H9 (cell line): ENCODE measurements around the gene CDH16. TPM values are rescaled to one million over a fixed set of nuclear protein-coding genes. Genes with fewer than 3 reads are reported as not detected.
A peak's percentile ranks its signal among the peaks of the same experiment; 100 is the strongest.

ENCODE experiments used
- DNase-seq: peaks from one replicate; pipeline ENCODE4 v3.0.0-alpha.2; 2017
- H2AFZ ChIP-seq: one replicate; pipeline ENCODE4 v1.6.1; 2013; ENCODE audit warnings: mild to moderate bottlenecking, low read length, control low read depth, moderate library complexity
- H2AK5ac ChIP-seq: 2 replicates; pipeline ENCODE4 v1.6.1; 2013; ENCODE audit warnings: low read length, control low read depth, mixed read lengths; ENCODE audit not compliant: insufficient read length
- H2BK120ac ChIP-seq: one replicate; pipeline ENCODE4 v1.6.1; 2013; ENCODE audit warnings: low read depth, mild to moderate bottlenecking, low read length, control low read depth, inconsistent platforms; ENCODE audit not compliant: poor library complexity, severe bottlenecking
- H2BK12ac ChIP-seq: 2 replicates; pipeline ENCODE4 v1.6.1; 2013; ENCODE audit warnings: low read length, control low read depth, mixed read lengths, low read depth; ENCODE audit not compliant: insufficient read length
- H2BK15ac ChIP-seq: 2 replicates; pipeline ENCODE4 v1.6.1; 2013; ENCODE audit warnings: low read depth, low read length, control low read depth
- H2BK20ac ChIP-seq: one replicate; pipeline ENCODE4 v1.6.1; 2013; ENCODE audit warnings: low read depth, mild to moderate bottlenecking, low read length, control low read depth, inconsistent platforms; ENCODE audit not compliant: poor library complexity, severe bottlenecking
- H2BK5ac ChIP-seq: 2 replicates; pipeline ENCODE4 v1.6.1; 2013; ENCODE audit warnings: low read length, control low read depth, mixed read lengths; ENCODE audit not compliant: insufficient read length
- H3K14ac ChIP-seq: 2 replicates; pipeline ENCODE4 v1.6.1; 2013; ENCODE audit warnings: low read length, control low read depth; ENCODE audit not compliant: insufficient read depth
- H3K18ac ChIP-seq: 2 replicates; pipeline ENCODE4 v1.6.1; 2013; ENCODE audit warnings: low read depth, mild to moderate bottlenecking, mixed read lengths, low read length, control low read depth; ENCODE audit not compliant: insufficient read length
- H3K23ac ChIP-seq: 2 replicates; pipeline ENCODE4 v1.6.1; 2013; ENCODE audit warnings: low read length, control low read depth, mixed read lengths, low read depth; ENCODE audit not compliant: insufficient read length
- H3K23me2 ChIP-seq: 2 replicates; pipeline ENCODE4 v1.6.1; 2013; ENCODE audit warnings: low read depth, mild to moderate bottlenecking, mixed read lengths, low read length, control low read depth; ENCODE audit not compliant: insufficient read length, poor library complexity, severe bottlenecking
- H3K27ac ChIP-seq: 2 replicates; pipeline ENCODE4 v1.5.1; 2013; ENCODE audit warnings: low read length, control low read depth, mixed read lengths, low read depth; ENCODE audit not compliant: insufficient read length
- H3K27me3 ChIP-seq: 2 replicates; pipeline ENCODE4 v1.6.1; 2013; ENCODE audit warnings: low read length, control low read depth, inconsistent platforms; ENCODE audit not compliant: insufficient read depth
- H3K4ac ChIP-seq: 2 replicates; pipeline ENCODE4 v1.6.1; 2013; ENCODE audit warnings: low read depth, mild to moderate bottlenecking, control low read depth, inconsistent platforms, low read length, moderate library complexity
- H3K4me1 ChIP-seq: 2 replicates; pipeline ENCODE4 v1.6.1; 2013; ENCODE audit warnings: low read length, control low read depth, inconsistent platforms; ENCODE audit not compliant: insufficient read depth
- H3K4me2 ChIP-seq: 2 replicates; pipeline ENCODE4 v1.6.1; 2013; ENCODE audit warnings: low read length, control low read depth, mixed read lengths; ENCODE audit not compliant: insufficient read length, insufficient read depth
- H3K56ac ChIP-seq: 2 replicates; pipeline ENCODE4 v1.6.1; 2013; ENCODE audit warnings: low read depth, mild to moderate bottlenecking, mixed read lengths, low read length, control low read depth; ENCODE audit not compliant: insufficient read length
- H3K79me1 ChIP-seq: 2 replicates; pipeline ENCODE4 v1.6.1; 2013; ENCODE audit warnings: low read depth, mild to moderate bottlenecking, moderate library complexity, low read length, control low read depth, inconsistent platforms; ENCODE audit not compliant: insufficient read depth, poor library complexity, severe bottlenecking
- H3K79me2 ChIP-seq: 2 replicates; pipeline ENCODE4 v1.6.1; 2013; ENCODE audit warnings: low read length, control low read depth, inconsistent platforms; ENCODE audit not compliant: insufficient read depth
- H3K9ac ChIP-seq: 2 replicates; pipeline ENCODE4 v1.6.1; 2013; ENCODE audit warnings: low read length, control low read depth, mixed read lengths; ENCODE audit not compliant: insufficient read length; ENCODE audit errors: extremely low read depth
- H3K9me3 ChIP-seq: one replicate; pipeline ENCODE4 v1.6.1; 2013; ENCODE audit warnings: low read depth, low read length, inconsistent platforms; ENCODE audit not compliant: control insufficient read depth
- H3T11ph ChIP-seq: one replicate; pipeline ENCODE4 v1.6.1; 2013; ENCODE audit warnings: mild to moderate bottlenecking, low read length, control low read depth, inconsistent platforms
- H4K20me1 ChIP-seq: one replicate; pipeline ENCODE4 v1.6.1; 2013; ENCODE audit not compliant: control insufficient read depth, insufficient read length, insufficient read depth
- H4K5ac ChIP-seq: 2 replicates; pipeline ENCODE4 v1.6.1; 2013; ENCODE audit warnings: low read depth, mild to moderate bottlenecking, mixed read lengths, low read length, control low read depth; ENCODE audit not compliant: insufficient read length
- H4K8ac ChIP-seq: replicated peaks from 2 replicates; pipeline ENCODE4 v1.6.1; 2013; ENCODE audit warnings: low read length, control low read depth, mixed read lengths, low read depth; ENCODE audit not compliant: insufficient read length
- H4K91ac ChIP-seq: 2 replicates; pipeline ENCODE4 v1.6.1; 2013; ENCODE audit warnings: low read depth, mild to moderate bottlenecking, moderate library complexity, mixed read lengths, low read length, control low read depth; ENCODE audit not compliant: insufficient read length
- H3K27ac Mint-ChIP-seq, 3 experiments: 2 replicates in 2 of 3; 3 replicates in 1 of 3; pipeline ENCODE4 v1.8.0; 2020 to 2021; ENCODE audit warnings: mixed read lengths in 3 of 3, mild to moderate bottlenecking in 1 of 3, moderate library complexity in 1 of 3
- H3K27me3 Mint-ChIP-seq: 2 replicates; pipeline ENCODE4 v1.8.0; 2021; ENCODE audit warnings: low read depth, mild to moderate bottlenecking, moderate library complexity, mixed read lengths
- H3K36me3 Mint-ChIP-seq, 3 experiments: 2 replicates in 2 of 3; 3 replicates in 1 of 3; pipeline ENCODE4 v1.8.0; 2020 to 2021; ENCODE audit warnings: low read depth in 3 of 3, mixed read lengths in 3 of 3; ENCODE audit not compliant: insufficient read depth in 1 of 3
- H3K4me1 Mint-ChIP-seq, 2 experiments: 2 replicates each; pipeline ENCODE4 v1.8.0; 2020; ENCODE audit warnings: mixed read lengths in 2 of 2
- H3K4me3 Mint-ChIP-seq, 2 experiments: 2 replicates in 1 of 2; 3 replicates in 1 of 2; pipeline ENCODE4 v1.8.0; 2020 to 2021; ENCODE audit warnings: mild to moderate bottlenecking in 2 of 2, mixed read lengths in 2 of 2, moderate library complexity in 1 of 2
- H3K9me3 Mint-ChIP-seq, 2 experiments: 2 replicates in 1 of 2; 3 replicates in 1 of 2; pipeline ENCODE4 v1.8.0; 2020; ENCODE audit warnings: mild to moderate bottlenecking in 2 of 2, mixed read lengths in 2 of 2, moderate library complexity in 1 of 2
- WGBS: extraction: QIAGEN DNeasy Blood & Tissue Kit; methylation state at CpG from one replicate; pipeline ENCODE4 v1.1.7; 2013; ENCODE audit warnings: missing lambda C conversion rate, low lambda C conversion rate, mixed read lengths; ENCODE audit not compliant: insufficient read length; ENCODE audit errors: extremely low coverage; 5-methylcytosine and 5-hydroxymethylcytosine counted together
- total RNA-seq: library from RNA; stranded (reverse); gene quantifications from 2 replicates; pipeline ENCODE4 v1.2.1, GENCODE V29; 2021
- TF ChIP-seq, protein P1 (sequence below): fragments of 200-600 bp; sonication (generic); conservative IDR thresholded peaks from 3 replicates; pipeline ENCODE4 v1.8.0; 2021; ENCODE audit warnings: antibody characterized with exemption, mild to moderate bottlenecking

The CDH16 gene
- total RNA-seq, 1 experiment from 2014 or later: not detected

GRCh38 chr16:66888647-66889615 lies 29.8 kb downstream of the CDH16 start:
- no peak overlapping the region for H2AK5ac ChIP-seq
- no peaks in the 10 kb centered on the region for H3K27me3 Mint-ChIP-seq
- DNase-seq: no peak
- H3K4ac ChIP-seq: no peak overlapping the region
- H3K27ac Mint-ChIP-seq: peak overlapping the region in 1 of 3 experiments; percentile 69; a peak in 1 of 7 replicates
- H3K56ac ChIP-seq: no peak overlapping the region
- no peak overlapping the region for H3K4me3 Mint-ChIP-seq
- H2AFZ ChIP-seq: no peak overlapping the region
- no peaks in the 10 kb centered on the region for H3K27me3 ChIP-seq
- H2BK120ac ChIP-seq: no peak overlapping the region
- H3K18ac ChIP-seq: no peak overlapping the region
- H2BK20ac ChIP-seq: no peak overlapping the region
- TF ChIP-seq, protein P1, sequence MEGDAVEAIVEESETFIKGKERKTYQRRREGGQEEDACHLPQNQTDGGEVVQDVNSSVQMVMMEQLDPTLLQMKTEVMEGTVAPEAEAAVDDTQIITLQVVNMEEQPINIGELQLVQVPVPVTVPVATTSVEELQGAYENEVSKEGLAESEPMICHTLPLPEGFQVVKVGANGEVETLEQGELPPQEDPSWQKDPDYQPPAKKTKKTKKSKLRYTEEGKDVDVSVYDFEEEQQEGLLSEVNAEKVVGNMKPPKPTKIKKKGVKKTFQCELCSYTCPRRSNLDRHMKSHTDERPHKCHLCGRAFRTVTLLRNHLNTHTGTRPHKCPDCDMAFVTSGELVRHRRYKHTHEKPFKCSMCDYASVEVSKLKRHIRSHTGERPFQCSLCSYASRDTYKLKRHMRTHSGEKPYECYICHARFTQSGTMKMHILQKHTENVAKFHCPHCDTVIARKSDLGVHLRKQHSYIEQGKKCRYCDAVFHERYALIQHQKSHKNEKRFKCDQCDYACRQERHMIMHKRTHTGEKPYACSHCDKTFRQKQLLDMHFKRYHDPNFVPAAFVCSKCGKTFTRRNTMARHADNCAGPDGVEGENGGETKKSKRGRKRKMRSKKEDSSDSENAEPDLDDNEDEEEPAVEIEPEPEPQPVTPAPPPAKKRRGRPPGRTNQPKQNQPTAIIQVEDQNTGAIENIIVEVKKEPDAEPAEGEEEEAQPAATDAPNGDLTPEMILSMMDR: no peak
- H3K23me2 ChIP-seq: no peaks in the 10 kb centered on the region
- H2BK15ac ChIP-seq: no peak overlapping the region
- H3K4me1 Mint-ChIP-seq: 0 out of 4 replicates have a peak, but pooled peaks cover under 1 to 3% of the 10 kb centered on the region in 2 experiments
- no peaks in the 10 kb centered on the region for H3K9me3 Mint-ChIP-seq
- no peaks in the 10 kb centered on the region for H3K4me1 ChIP-seq
- H3K79me2 ChIP-seq: no peaks in the 10 kb centered on the region
- no peak overlapping the region for H4K8ac ChIP-seq
- no peak overlapping the region for H4K91ac ChIP-seq
- no peak overlapping the region for H3K4me2 ChIP-seq
- no CpG with 5 or more reads among the region's 6 CpGs for WGBS
- no peaks in the 10 kb centered on the region for H3K79me1 ChIP-seq
- H3T11ph ChIP-seq: no peak overlapping the region
- H2BK5ac ChIP-seq: no peak overlapping the region
- no peak overlapping the region for H3K23ac ChIP-seq
- H4K5ac ChIP-seq: no peak overlapping the region
- no peak overlapping the region for H3K27ac ChIP-seq
- H3K9ac ChIP-seq: no peak overlapping the region
- no peak overlapping the region for H2BK12ac ChIP-seq
- H3K14ac ChIP-seq: no peak overlapping the region
- no peaks in the 10 kb centered on the region for H4K20me1 ChIP-seq
- peaks cover 15 to 51% (median 38%) of the 10 kb centered on the region in 3 experiments; a peak in 6 of 7 replicates for H3K36me3 Mint-ChIP-seq
- H3K9me3 ChIP-seq: no peaks in the 10 kb centered on the region
